ENCODE results near the gene RAD51C.
"Not testable (repeated sequence)": the region's sequence is repeated elsewhere in the genome, so short reads cannot be mapped to it uniquely, and the experiment has no call there.

The RAD51C gene

GRCh38 chr17:58747674-58748073 is 55.3 kb downstream of the RAD51C start:
- no peak for DNase-seq

DNA sequence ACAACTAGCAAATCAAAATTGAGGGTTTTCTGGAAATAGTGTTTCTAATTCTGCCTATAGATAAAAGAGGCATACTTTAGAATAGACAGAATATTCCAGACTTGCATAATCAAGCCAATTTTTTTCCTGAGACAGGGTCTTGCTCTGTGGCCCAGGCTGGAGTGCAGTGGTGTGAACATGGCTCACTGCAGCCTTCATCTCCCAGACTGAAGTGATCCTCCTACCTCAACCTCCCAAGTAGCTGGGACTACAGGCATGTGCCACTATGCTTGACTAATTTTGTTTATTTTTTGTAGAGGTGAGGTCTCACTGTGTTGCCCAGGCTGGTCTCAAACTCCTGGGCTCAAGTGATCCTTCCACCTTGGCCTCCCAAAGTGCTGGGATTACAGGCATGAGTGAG is 57.2 kb downstream of the RAD51C start:
- not testable (repeated sequence) for DNase-seq

DNA sequence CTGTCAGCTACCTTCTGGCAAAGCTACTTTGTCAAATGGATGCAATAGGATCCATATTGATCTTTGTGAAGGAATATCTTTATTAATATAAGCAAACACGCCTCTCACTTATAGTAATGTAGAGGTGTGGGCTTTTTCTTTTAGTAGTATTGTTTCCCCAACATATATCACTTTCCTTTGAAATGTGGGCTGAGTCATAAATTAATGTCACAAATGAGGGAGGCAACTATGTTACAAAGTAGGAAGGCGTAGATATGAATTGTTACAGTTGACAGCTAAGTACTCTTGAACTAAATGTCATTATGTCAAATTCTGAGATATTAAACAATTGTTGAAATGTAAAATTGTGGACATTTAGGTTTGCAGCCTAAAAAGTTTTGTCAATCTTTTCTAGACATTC is 60.6 kb downstream of the RAD51C start:
- DNase-seq: no peak

GRCh38 chr17:58755269-58755576 is 62.8 kb downstream of the RAD51C start:
- DNase-seq: no peak

DNA sequence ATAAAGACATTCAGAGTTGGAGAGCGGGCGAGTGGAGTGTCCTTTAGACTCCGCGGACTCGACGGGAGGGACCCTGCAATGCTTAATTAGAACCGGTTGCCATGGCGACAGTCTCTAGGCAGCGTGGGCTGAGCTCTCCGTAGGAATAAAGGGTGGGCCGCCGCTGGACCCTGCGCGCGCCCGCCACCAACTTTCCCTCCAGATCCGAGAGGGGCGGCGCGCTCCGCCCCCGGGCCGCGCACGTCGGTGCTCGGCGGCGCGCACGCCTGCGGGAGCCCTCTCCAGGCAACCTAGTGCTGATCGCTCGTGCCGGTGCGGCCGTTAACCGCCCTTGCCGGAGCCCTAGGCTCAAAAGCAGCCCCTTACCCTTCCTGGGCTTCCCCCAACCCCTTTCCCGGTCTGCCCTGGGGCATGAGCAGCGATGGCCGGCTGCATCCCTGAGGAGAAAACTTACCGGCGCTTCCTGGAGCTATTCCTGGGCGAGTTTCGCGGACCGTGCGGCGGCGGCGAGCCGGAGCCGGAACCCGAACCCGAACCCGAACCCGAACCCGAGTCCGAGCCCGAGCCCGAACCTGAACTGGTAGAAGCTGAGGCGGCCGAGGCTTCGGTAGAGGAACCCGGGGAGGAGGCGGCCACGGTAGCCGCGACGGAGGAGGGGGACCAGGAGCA is 63.3 kb downstream of the RAD51C start, which contains the start of gene PPM1E:
TSS of gene PPM1E (plus strand) at position 278 of the 669 bp plus-strand sequence.
- peak; percentile 81 to 89 for DNase-seq

DNA sequence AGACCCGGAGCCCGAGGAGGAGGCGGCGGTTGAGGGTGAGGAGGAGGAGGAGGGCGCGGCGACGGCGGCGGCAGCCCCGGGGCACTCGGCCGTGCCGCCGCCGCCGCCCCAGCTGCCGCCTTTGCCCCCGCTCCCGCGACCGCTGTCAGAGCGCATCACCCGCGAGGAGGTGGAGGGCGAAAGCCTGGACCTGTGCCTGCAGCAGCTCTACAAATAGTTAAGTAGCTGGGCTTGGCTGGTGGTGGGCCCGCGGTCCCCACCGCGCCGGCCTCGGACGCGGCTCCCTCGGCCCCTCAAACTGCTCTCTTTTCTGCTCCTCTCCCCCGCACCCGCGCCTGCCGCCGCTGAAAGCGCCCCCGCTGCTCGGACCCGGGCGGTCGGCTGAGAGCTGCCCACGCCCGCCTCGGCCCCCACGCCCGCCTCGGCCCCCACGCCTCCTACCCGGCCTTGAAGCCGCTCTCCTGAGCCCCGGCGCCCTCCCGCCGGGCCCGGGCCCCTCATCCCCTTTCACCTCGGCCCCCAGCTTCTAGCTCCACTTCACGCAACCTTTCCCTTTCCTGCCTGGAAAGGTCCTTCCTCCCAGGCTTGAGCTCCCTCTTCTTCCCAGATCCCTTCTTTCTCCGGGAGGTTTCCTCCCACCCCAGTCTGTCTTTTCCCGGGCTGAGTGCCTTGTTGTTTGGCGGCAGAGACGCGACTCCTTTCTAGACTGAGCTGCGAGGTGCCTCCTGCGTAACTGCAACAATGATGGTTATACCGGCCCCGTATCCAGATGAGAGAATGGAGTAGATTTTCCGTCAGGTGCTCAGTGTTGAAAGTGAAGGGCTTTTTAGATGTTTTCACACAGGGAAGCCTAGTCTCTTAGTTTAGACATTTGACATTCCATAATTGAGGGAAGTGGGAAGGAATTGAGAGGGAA is 64.1 kb downstream of the RAD51C start:
- DNase-seq: peak; percentile 7 to 62

GRCh38 chr17:58757162-58757613 is 64.8 kb downstream of the RAD51C start:
- DNase-seq: peak in 1 of 2 experiments; percentile 0

- no peak for DNase-seq
Measured at GRCh38 chr17:58758890-58759289, 66.5 kb downstream of the RAD51C start.

- no peak for DNase-seq
Measured at GRCh38 chr17:58759522-58759921, 67.1 kb downstream of the RAD51C start.

- DNase-seq: no peak
Measured at GRCh38 chr17:58760248-58760647, 67.8 kb downstream of the RAD51C start.

DNA sequence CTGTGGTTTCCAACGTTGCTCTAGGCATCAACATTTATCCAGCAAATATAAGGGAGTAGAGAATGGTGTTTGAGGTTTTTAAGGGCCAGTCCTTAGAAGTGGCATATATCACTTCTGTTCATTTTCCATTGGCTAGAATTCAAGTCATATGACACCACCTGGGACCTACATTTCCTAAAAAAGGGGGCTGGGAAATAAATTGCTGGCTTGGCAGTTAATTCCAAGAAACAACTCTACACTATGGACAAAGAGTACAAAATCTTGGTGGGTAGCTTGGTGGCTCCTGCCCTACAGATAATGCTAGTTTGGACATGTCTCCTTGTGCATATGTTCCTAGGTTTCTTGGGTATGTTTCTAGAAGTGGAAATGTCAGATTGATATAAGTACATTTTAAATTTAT is 70.9 kb downstream of the RAD51C start:
- DNase-seq: no peak

DNA sequence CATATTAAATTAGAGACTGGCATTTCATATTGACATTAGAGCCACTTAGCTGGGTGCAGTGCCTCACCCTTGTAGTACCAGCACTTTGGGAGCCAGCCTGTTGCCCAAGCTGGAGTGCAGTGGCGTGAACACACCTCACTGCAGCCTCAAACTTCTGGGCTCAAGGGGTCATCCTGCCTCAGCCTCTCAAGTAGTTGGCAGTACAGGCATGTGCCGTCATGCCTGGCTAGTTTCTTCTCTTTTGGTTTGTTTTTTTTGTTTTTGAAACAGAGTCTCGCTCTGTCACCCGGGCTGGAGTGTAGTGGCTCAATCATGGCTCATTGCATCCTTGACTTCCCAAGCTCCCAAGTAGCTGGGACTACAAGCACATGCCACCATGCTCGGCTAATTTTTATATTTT is 72.0 kb downstream of the RAD51C start:
- no peak for DNase-seq

DNA sequence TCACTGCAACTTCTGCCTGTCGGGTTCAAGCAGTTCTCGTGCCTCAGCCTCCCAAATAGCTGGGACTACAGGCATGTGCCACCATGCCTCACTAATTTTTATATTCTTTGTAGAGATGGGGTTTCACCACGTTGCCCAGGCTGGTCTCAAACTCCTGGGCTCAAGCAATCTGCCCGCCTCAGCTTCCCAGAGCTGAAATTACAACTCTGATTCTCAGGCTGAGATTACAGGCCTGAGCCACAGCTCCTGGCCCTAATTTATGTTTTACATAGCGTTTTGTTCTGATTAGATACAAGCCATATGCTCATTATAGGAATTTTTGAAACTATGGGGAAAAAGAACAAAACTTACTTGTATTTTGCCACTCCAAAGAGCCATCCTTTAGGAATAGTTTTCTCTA is 86.1 kb downstream of the RAD51C start:
- DNase-seq: not testable (repeated sequence)

GRCh38 chr17:58779446-58779845 is 87.0 kb downstream of the RAD51C start:
- DNase-seq: no peak

- peak; percentile 86 to 93 for DNase-seq
Measured at GRCh38 chr17:58783380-58783779, 91.0 kb downstream of the RAD51C start.

GRCh38 chr17:58785097-58785496 is 92.7 kb downstream of the RAD51C start:
- DNase-seq: no peak

Measured in NCI-H2081 (cell line).